Stimulated activated naive CD8-positive, alpha-beta T cell treated with anti-CD3 and anti-CD28 coated beads, Interleukin-15, Interleukin-2, amounts not matched to agents 100 ng/mL and 50 ng/mL, for 24 hours (primary cell): Measurements from ENCODE around the gene IL3.
A peak's percentile ranks its signal among the peaks of the same experiment; 100 is the strongest.
"Not testable (repeated sequence)": the region's sequence is repeated elsewhere in the genome, so short reads cannot be mapped to it uniquely, and the experiment has no call there.

ENCODE experiments used
- H3K27ac Mint-ChIP-seq: one replicate; pipeline ENCODE4 v1.8.0; 2021; ENCODE audit warnings: mild to moderate bottlenecking, mixed read lengths
- H3K27me3 Mint-ChIP-seq: one replicate; pipeline ENCODE4 v1.8.0; 2021; ENCODE audit warnings: mixed read lengths
- H3K36me3 Mint-ChIP-seq: one replicate; pipeline ENCODE4 v1.8.0; 2021; ENCODE audit warnings: low read depth, mixed read lengths
- H3K4me1 Mint-ChIP-seq: one replicate; pipeline ENCODE4 v1.8.0; 2021; ENCODE audit warnings: low read depth, mixed read lengths
- H3K4me3 Mint-ChIP-seq: one replicate; pipeline ENCODE4 v1.8.0; 2021; ENCODE audit warnings: mild to moderate bottlenecking, mixed read lengths
- H3K9me3 Mint-ChIP-seq: one replicate; pipeline ENCODE4 v1.8.0; 2021; ENCODE audit warnings: mixed read lengths

IL3 gene

GRCh38 chr5:132098621-132099020 lies 38.2 kb downstream of the IL3 start:
- H3K27ac Mint-ChIP-seq = peak overlapping the region; percentile 97
- H3K4me3 Mint-ChIP-seq = peak overlapping the region; percentile 54
- H3K4me1 Mint-ChIP-seq = peaks cover 100% of the 10 kb centered on the region
- H3K36me3 Mint-ChIP-seq = peaks cover 5% of the 10 kb centered on the region
- no peaks in the 10 kb centered on the region for H3K27me3 Mint-ChIP-seq
- no peaks in the 10 kb centered on the region for H3K9me3 Mint-ChIP-seq

- H3K27me3 Mint-ChIP-seq = no peaks in the 10 kb centered on the region
- peak overlapping the region; percentile 54 for H3K4me3 Mint-ChIP-seq
- H3K27ac Mint-ChIP-seq = peak overlapping the region; percentile 97
- H3K36me3 Mint-ChIP-seq = peaks cover 5% of the 10 kb centered on the region
- H3K4me1 Mint-ChIP-seq = peaks cover 100% of the 10 kb centered on the region
- no peaks in the 10 kb centered on the region for H3K9me3 Mint-ChIP-seq
These were observed 38.8 kb downstream of the IL3 start for GRCh38 chr5:132099076-132099748.

GRCh38 chr5:132099905-132100304 lies 39.5 kb downstream of the IL3 start:
- Mint-ChIP-seq H3K27me3 (no peaks in the 10 kb centered on the region), H3K36me3 (peaks cover 5% of the 10 kb centered on the region), H3K4me3 (peak overlapping the region; percentile 54), H3K27ac (peak overlapping the region; percentile 97), H3K4me1 (peaks cover 100% of the 10 kb centered on the region), H3K9me3 (no peaks in the 10 kb centered on the region)

- Mint-ChIP-seq H3K27ac (peak overlapping the region; percentile 97), H3K27me3 (no peaks in the 10 kb centered on the region), H3K4me3 (peak overlapping the region; percentile 54)
These were observed 40.3 kb downstream of the IL3 start for GRCh38 chr5:132100672-132101261.

GRCh38 chr5:132101385-132101880 lies 41.0 kb downstream of the IL3 start:
- peak overlapping the region; percentile 61 for H3K4me3 Mint-ChIP-seq
- H3K4me1 Mint-ChIP-seq = peaks cover 96% of the 10 kb centered on the region
- H3K27me3 Mint-ChIP-seq = no peaks in the 10 kb centered on the region
- no peaks in the 10 kb centered on the region for H3K9me3 Mint-ChIP-seq
- peaks cover 5% of the 10 kb centered on the region for H3K36me3 Mint-ChIP-seq
- peak overlapping the region; percentile 97 for H3K27ac Mint-ChIP-seq

More at GRCh38 chr5:132100672-132101261, 40.3 kb downstream of the IL3 start:
- H3K9me3 Mint-ChIP-seq = no peaks in the 10 kb centered on the region
- peaks cover 5% of the 10 kb centered on the region for H3K36me3 Mint-ChIP-seq
- peaks cover 100% of the 10 kb centered on the region for H3K4me1 Mint-ChIP-seq

- Mint-ChIP-seq H3K36me3 (peaks cover under 1% of the 10 kb centered on the region), H3K27me3 (no peaks in the 10 kb centered on the region), H3K9me3 (no peaks in the 10 kb centered on the region), H3K4me3 (peak overlapping the region; percentile 83), H3K4me1 (peaks cover 92% of the 10 kb centered on the region), H3K27ac (peak overlapping the region; percentile 97)
These were observed 41.7 kb downstream of the IL3 start for GRCh38 chr5:132102101-132102701.

- H3K9me3 Mint-ChIP-seq = no peaks in the 10 kb centered on the region
- peaks cover 89% of the 10 kb centered on the region for H3K4me1 Mint-ChIP-seq
- peak overlapping the region; percentile 97 for H3K27ac Mint-ChIP-seq
- no peaks in the 10 kb centered on the region for H3K36me3 Mint-ChIP-seq
- peak overlapping the region; percentile 83 for H3K4me3 Mint-ChIP-seq
- no peaks in the 10 kb centered on the region for H3K27me3 Mint-ChIP-seq
These were observed 42.5 kb downstream of the IL3 start for GRCh38 chr5:132102944-132103331.

GRCh38 chr5:132103332-132103951 lies 43.0 kb downstream of the IL3 start:
- no peaks in the 10 kb centered on the region for H3K36me3 Mint-ChIP-seq
- H3K27me3 Mint-ChIP-seq = no peaks in the 10 kb centered on the region
- H3K9me3 Mint-ChIP-seq = no peaks in the 10 kb centered on the region
- H3K4me3 Mint-ChIP-seq = peak overlapping the region; percentile 83
- H3K4me1 Mint-ChIP-seq = peaks cover 89% of the 10 kb centered on the region
- H3K27ac Mint-ChIP-seq = peak overlapping the region; percentile 97

- peak overlapping the region; percentile 97 for H3K27ac Mint-ChIP-seq
- peak overlapping the region; percentile 83 for H3K4me3 Mint-ChIP-seq
- peaks cover 89% of the 10 kb centered on the region for H3K4me1 Mint-ChIP-seq
- no peaks in the 10 kb centered on the region for H3K27me3 Mint-ChIP-seq
- H3K36me3 Mint-ChIP-seq = no peaks in the 10 kb centered on the region
- no peaks in the 10 kb centered on the region for H3K9me3 Mint-ChIP-seq
These were observed 43.5 kb downstream of the IL3 start for GRCh38 chr5:132103969-132104391.

GRCh38 chr5:132104556-132104955 lies 44.1 kb downstream of the IL3 start:
- H3K4me3 Mint-ChIP-seq = peak overlapping the region; percentile 63
- H3K36me3 Mint-ChIP-seq = no peaks in the 10 kb centered on the region
- H3K27ac Mint-ChIP-seq = peak overlapping the region; percentile 97
- no peaks in the 10 kb centered on the region for H3K9me3 Mint-ChIP-seq
- peaks cover 87% of the 10 kb centered on the region for H3K4me1 Mint-ChIP-seq
- H3K27me3 Mint-ChIP-seq = no peaks in the 10 kb centered on the region

GRCh38 chr5:132105688-132106087 lies 45.2 kb downstream of the IL3 start:
- Mint-ChIP-seq H3K9me3 (no peaks in the 10 kb centered on the region), H3K36me3 (no peaks in the 10 kb centered on the region), H3K27me3 (no peaks in the 10 kb centered on the region), H3K4me3 (no peak overlapping the region), H3K27ac (peak overlapping the region; percentile 97), H3K4me1 (peaks cover 87% of the 10 kb centered on the region)

GRCh38 chr5:132108495-132108894 lies 48.0 kb downstream of the IL3 start:
- peaks cover 87% of the 10 kb centered on the region for H3K4me1 Mint-ChIP-seq
- not testable (repeated sequence) for H3K27me3 Mint-ChIP-seq, H3K9me3 Mint-ChIP-seq, H3K4me3 Mint-ChIP-seq
- H3K27ac Mint-ChIP-seq = peak overlapping the region; percentile 52
- peaks cover 11% of the 10 kb centered on the region for H3K36me3 Mint-ChIP-seq

GRCh38 chr5:132108957-132109356 lies 48.5 kb downstream of the IL3 start:
- Mint-ChIP-seq H3K4me1 (peaks cover 87% of the 10 kb centered on the region), H3K27ac (peak overlapping the region; percentile 67), H3K36me3 (peaks cover 11% of the 10 kb centered on the region)
- not testable (repeated sequence) for H3K9me3 Mint-ChIP-seq, H3K27me3 Mint-ChIP-seq, H3K4me3 Mint-ChIP-seq

- H3K27me3 Mint-ChIP-seq = no peaks in the 10 kb centered on the region
These were observed 49.1 kb downstream of the IL3 start for GRCh38 chr5:132109494-132110053.

More at GRCh38 chr5:132109494-132110053, 49.1 kb downstream of the IL3 start:
- Mint-ChIP-seq H3K27ac (peak overlapping the region; percentile 86), H3K36me3 (peaks cover 11% of the 10 kb centered on the region), H3K4me1 (peaks cover 87% of the 10 kb centered on the region), H3K4me3 (no peak overlapping the region), H3K9me3 (peaks cover 8% of the 10 kb centered on the region)
